Right lobe of liver (tissue), 4 donors: ENCODE results near the gene COPRS.

Source experiments
- POLR2A ChIP-seq: fragments of 450-650 bp; IDR thresholded peaks from one replicate; pipeline ENCODE4 v1.6.1; 2017; ENCODE audit warnings: antibody characterized with exemption, mild to moderate bottlenecking
- TF ChIP-seq, protein P1 (sequence below), 4 donors: fragments of 200-600 bp in 3 of 4; fragments of 450-650 bp in 1 of 4; IDR thresholded peaks; one replicate each; pipeline versions ENCODE4 v1.5.1 to v1.8.0; 2016 to 2022; ENCODE audit warnings: antibody characterized with exemption in 4 of 4, mild to moderate bottlenecking in 2 of 4
- donor health status: DM: no; HTN: no; CAD: no.
- donor health status: DM: no; HTN: no; CAD: no.
- donor health status: DM: no; HTN: yes; CAD: no.

DNA sequence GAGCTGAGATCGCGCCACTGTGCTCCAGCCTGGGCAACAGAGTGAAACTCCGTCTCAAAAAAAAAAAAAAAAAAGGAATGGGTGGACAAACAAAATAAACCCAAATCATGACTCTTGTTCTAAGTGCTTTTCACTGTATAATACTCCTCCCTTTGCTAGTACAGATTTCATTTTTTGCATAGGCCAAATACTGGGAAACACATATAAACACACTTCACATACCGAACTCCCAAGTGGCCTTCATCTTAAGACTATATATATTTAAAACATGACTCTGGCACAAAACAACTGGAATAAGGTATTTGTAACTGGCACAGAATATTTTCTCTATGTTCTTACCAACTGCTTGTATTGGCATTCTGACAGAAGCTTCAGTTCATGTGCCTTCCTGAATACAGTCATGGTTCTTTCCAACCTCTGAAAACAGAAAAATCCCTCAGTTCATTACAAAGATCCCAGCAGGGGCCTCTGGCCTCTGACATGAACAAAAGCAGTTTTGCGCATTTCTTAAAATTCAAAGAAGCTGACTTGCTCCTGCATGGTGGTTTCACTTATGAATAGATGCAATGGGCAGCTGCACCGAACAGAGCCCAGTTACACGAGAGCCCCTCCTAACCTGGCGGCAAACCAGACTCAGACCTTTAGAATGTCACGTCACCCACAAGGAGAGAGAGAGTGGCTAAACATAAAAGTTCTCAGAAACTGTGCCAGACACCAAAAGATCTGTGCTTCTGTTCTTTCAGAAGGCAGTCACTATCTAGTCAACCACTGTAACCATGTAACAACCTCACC, 19.1 kb upstream of the COPRS start:
- TF ChIP-seq, protein P1, sequence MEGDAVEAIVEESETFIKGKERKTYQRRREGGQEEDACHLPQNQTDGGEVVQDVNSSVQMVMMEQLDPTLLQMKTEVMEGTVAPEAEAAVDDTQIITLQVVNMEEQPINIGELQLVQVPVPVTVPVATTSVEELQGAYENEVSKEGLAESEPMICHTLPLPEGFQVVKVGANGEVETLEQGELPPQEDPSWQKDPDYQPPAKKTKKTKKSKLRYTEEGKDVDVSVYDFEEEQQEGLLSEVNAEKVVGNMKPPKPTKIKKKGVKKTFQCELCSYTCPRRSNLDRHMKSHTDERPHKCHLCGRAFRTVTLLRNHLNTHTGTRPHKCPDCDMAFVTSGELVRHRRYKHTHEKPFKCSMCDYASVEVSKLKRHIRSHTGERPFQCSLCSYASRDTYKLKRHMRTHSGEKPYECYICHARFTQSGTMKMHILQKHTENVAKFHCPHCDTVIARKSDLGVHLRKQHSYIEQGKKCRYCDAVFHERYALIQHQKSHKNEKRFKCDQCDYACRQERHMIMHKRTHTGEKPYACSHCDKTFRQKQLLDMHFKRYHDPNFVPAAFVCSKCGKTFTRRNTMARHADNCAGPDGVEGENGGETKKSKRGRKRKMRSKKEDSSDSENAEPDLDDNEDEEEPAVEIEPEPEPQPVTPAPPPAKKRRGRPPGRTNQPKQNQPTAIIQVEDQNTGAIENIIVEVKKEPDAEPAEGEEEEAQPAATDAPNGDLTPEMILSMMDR (IDR thresholded peaks at IDR 0.05) = no peak
- no peak for TF ChIP-seq POLR2A
